Measurements from ENCODE around the gene TBC1D12.

TBC1D12 gene

DNA sequence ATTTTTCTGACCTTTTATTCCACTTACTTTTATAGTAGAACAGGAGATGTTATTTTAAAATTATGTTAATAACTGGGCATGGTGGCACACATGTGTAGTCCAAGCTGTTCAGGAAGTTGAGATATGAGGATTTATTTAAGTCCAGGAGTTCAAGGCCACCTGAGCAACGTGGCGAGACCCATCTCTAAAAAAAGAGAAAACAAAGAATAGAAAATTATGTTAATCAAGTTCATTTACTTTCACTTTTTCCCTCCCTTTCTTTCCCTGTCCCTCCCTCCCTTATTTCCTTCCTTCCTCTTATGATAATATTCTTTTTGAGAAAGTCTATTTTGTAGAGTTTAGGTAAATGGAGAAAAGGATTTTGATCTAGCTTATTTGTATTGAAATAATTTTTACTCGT, 94.3 kb downstream of the TBC1D12 start:
- H3K4me2 ChIP-seq (ENCODE audit: low read length): no peak overlapping the region
- no peak overlapping the region for H3K9ac ChIP-seq (ENCODE audit: low read length)

DNA sequence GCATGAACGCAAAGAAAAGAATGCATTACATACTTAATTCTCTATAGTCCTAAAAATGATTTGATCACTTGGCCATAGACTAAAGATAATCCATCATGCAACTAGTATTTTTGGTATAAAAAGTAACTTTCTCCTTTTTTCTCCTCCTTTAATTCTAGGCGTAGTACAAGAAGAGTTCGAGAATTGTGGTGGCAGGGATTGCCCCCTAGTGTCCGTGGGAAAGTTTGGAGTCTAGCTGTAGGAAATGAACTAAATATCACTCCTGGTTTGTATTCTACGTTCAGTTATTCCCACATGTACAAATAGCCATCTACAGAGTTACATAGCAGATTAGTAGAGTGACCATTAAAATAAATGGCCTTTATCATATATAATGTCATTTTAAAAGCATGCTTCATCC, 97.7 kb downstream of the TBC1D12 start:
- Histone ChIP-seq H3K9ac (ENCODE audit: low read length) (no peak overlapping the region), H2AFZ (ENCODE audit: low read length) (no peak overlapping the region), H4K20me1 (ENCODE audit: insufficient read depth, low read length) (no peaks in the 10 kb centered on the region), H3K36me3 (ENCODE audit: insufficient read depth, low read length) (no peaks in the 10 kb centered on the region), H3K9me3 (ENCODE audit: low read length) (no peaks in the 10 kb centered on the region), H3K4me1 (ENCODE audit: insufficient read depth, low read length, severe bottlenecking) (no peaks in the 10 kb centered on the region), H3K9me2 (ENCODE audit: low read depth, low read length) (no peaks in the 10 kb centered on the region), H3F3A (ENCODE audit: insufficient read depth, low read length) (no peaks in the 10 kb centered on the region), H3K4me3 (ENCODE audit: low read depth, low read length, poor library complexity, severe bottlenecking) (no peak overlapping the region), H3K79me2 (ENCODE audit: insufficient read depth, low read length) (no peaks in the 10 kb centered on the region), H3K27me3 (ENCODE audit: insufficient read depth, low read length) (no peaks in the 10 kb centered on the region), H3K27ac (ENCODE audit: low read depth, low read length, poor library complexity, severe bottlenecking) (no peak overlapping the region), H3K4me2 (ENCODE audit: low read length) (no peak overlapping the region)
- TF ChIP-seq EZH2 (IDR thresholded peaks at IDR 0.05; ENCODE audit: borderline replicate concordance, low read length): no peak
- TF ChIP-seq, protein P1, sequence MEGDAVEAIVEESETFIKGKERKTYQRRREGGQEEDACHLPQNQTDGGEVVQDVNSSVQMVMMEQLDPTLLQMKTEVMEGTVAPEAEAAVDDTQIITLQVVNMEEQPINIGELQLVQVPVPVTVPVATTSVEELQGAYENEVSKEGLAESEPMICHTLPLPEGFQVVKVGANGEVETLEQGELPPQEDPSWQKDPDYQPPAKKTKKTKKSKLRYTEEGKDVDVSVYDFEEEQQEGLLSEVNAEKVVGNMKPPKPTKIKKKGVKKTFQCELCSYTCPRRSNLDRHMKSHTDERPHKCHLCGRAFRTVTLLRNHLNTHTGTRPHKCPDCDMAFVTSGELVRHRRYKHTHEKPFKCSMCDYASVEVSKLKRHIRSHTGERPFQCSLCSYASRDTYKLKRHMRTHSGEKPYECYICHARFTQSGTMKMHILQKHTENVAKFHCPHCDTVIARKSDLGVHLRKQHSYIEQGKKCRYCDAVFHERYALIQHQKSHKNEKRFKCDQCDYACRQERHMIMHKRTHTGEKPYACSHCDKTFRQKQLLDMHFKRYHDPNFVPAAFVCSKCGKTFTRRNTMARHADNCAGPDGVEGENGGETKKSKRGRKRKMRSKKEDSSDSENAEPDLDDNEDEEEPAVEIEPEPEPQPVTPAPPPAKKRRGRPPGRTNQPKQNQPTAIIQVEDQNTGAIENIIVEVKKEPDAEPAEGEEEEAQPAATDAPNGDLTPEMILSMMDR (IDR thresholded peaks at IDR 0.05; ENCODE audit: low read length): peak; percentile 33; the same call in 1 of the 2 replicates

More for the DNA sequence above, 94.3 kb downstream of the TBC1D12 start:
- TF ChIP-seq, protein P1 (IDR thresholded peaks at IDR 0.05; ENCODE audit: low read length): no peak
- TF ChIP-seq EZH2 (IDR thresholded peaks at IDR 0.05; ENCODE audit: borderline replicate concordance, low read length): no peak
- Histone ChIP-seq H3K27ac (ENCODE audit: low read depth, low read length, poor library complexity, severe bottlenecking) (no peak overlapping the region), H3K79me2 (ENCODE audit: insufficient read depth, low read length) (no peaks in the 10 kb centered on the region), H3K36me3 (ENCODE audit: insufficient read depth, low read length) (no peaks in the 10 kb centered on the region), H3K4me1 (ENCODE audit: insufficient read depth, low read length, severe bottlenecking) (no peaks in the 10 kb centered on the region), H4K20me1 (ENCODE audit: insufficient read depth, low read length) (no peaks in the 10 kb centered on the region), H3K27me3 (ENCODE audit: insufficient read depth, low read length) (no peaks in the 10 kb centered on the region), H3F3A (ENCODE audit: insufficient read depth, low read length) (no peaks in the 10 kb centered on the region), H3K9me3 (ENCODE audit: low read length) (no peaks in the 10 kb centered on the region), H2AFZ (ENCODE audit: low read length) (no peak overlapping the region), H3K4me3 (ENCODE audit: low read depth, low read length, poor library complexity, severe bottlenecking) (no peak overlapping the region), H3K9me2 (ENCODE audit: low read depth, low read length) (no peaks in the 10 kb centered on the region)

DNA sequence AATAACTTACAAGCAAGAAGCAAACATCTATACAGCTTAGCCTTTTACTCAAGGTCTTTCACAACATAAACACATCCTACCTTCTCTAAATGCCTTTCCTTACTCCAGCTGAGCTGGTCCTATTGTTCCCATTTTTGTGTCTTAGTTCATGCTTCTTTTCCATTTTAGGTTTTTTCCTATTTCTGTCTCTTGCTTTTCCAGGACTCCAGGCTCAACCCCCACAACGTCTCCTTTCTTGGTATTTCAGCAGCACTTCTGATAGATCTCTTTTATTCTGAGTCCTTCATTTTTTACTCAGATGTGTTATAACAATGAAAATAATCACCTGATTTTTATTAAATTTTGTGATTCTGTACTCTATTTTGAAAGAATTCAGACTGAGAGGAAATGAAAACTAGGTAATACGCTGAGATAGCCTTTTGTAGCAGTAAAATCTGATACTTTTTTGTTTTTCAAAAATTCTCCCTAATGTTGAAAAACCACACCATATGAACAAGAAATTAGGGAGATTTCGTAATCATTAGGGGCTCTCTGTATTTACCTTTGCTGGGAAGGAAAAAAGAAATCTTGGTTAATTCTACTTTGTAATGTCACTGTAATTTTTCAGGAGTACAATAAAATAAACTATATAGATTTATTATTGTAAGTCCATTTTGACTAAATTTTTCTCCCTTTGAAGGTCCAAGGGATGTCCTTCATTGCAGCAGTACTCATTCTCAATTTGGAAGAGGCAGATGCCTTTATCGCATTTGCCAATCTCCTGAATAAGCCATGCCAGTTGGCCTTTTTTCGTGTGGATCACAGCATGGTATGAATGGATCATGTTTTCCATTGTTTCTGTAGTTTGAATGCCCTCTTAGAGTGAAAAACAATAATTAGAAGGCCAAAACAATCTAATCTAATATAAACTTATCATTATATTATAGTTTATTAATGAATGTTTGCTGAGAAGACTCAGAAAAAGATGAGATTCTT, 119.2 kb downstream of the TBC1D12 start:
- H3K36me3 ChIP-seq (ENCODE audit: insufficient read depth, low read length): no peaks in the 10 kb centered on the region
- H3F3A ChIP-seq (ENCODE audit: insufficient read depth, low read length): no peaks in the 10 kb centered on the region
- no peak overlapping the region for H3K9ac ChIP-seq (ENCODE audit: low read length)
- H3K9me2 ChIP-seq (ENCODE audit: low read depth, low read length): no peaks in the 10 kb centered on the region
- H3K9me3 ChIP-seq (ENCODE audit: low read length): no peaks in the 10 kb centered on the region
- H3K79me2 ChIP-seq (ENCODE audit: insufficient read depth, low read length): no peaks in the 10 kb centered on the region
- H3K27ac ChIP-seq (ENCODE audit: low read depth, low read length, poor library complexity, severe bottlenecking): no peak overlapping the region
- no peaks in the 10 kb centered on the region for H3K4me1 ChIP-seq (ENCODE audit: insufficient read depth, low read length, severe bottlenecking)
- H3K27me3 ChIP-seq (ENCODE audit: insufficient read depth, low read length): no peaks in the 10 kb centered on the region
- H3K4me3 ChIP-seq (ENCODE audit: low read depth, low read length, poor library complexity, severe bottlenecking): no peak overlapping the region
- no peak for TF ChIP-seq EZH2 (IDR thresholded peaks at IDR 0.05; ENCODE audit: borderline replicate concordance, low read length)
- TF ChIP-seq, protein P1 (IDR thresholded peaks at IDR 0.05; ENCODE audit: low read length): no peak
- no peaks in the 10 kb centered on the region for H4K20me1 ChIP-seq (ENCODE audit: insufficient read depth, low read length)
- H3K4me2 ChIP-seq (ENCODE audit: low read length): no peak overlapping the region
- no peak overlapping the region for H2AFZ ChIP-seq (ENCODE audit: low read length)
